SK-N-SH (cell line): ENCODE data around the gene MARCHF3. TPM values are rescaled to one million over a fixed set of nuclear protein-coding genes. Genes with fewer than 3 reads are reported as not detected.
A peak's percentile ranks its signal among the peaks of the same experiment; 100 is the strongest.

Source experiments
- CTCF ChIA-PET: fragments of 300-600, 350-600 bp; formaldehyde crosslinking; extraction: SDS; loops from one replicate; lab custom pipeline; 2021; lab: Yijun Ruan, JAX
- POLR2A ChIA-PET: fragments of 350-600 bp; sonication (Branson Sonifier 250); formaldehyde crosslinking; extraction: SDS; loops from one replicate; lab custom pipeline; 2020; ENCODE audit warnings: antibody characterized with exemption, inconsistent platforms; lab: Yijun Ruan, JAX
- DNase-seq: peaks from one replicate; pipeline ENCODE4 v3.0.0; 2012
- H2AFZ ChIP-seq: fragments of 200-600 bp; sonication (generic); 2 replicates; pipeline ENCODE4 v1.8.1; 2016; ENCODE audit warnings: antibody characterized with exemption, mild to moderate bottlenecking, low read depth
- H3F3A ChIP-seq: fragments of 200-600 bp; sonication (generic); replicated peaks from 2 replicates; pipeline ENCODE3; 2016; ENCODE audit warnings: antibody characterized with exemption, mild to moderate bottlenecking; ENCODE audit not compliant: insufficient read depth
- H3K27ac ChIP-seq, 2 experiments: fragments of 200-500 bp in 1 of 2; fragments of 200-600 bp in 1 of 2; sonication (Bioruptor generic) in 1 of 2; sonication (generic), shearing (Covaris generic) in 1 of 2; 2 replicates each; pipeline versions ENCODE4 v1.5.1 to v1.6.1; 2014 to 2016; ENCODE audit warnings: low read depth in 2 of 2, inconsistent platforms in 1 of 2, low read length in 1 of 2, mild to moderate bottlenecking in 1 of 2, mixed read lengths in 1 of 2
- H3K27me3 ChIP-seq: fragments of 200-600 bp; sonication (generic), shearing (Covaris generic); 2 replicates; pipeline ENCODE4 v1.6.1; 2016; ENCODE audit warnings: mixed run types; ENCODE audit not compliant: insufficient read depth
- H3K36me3 ChIP-seq, 2 experiments: fragments of 200-500 bp in 1 of 2; fragments of 200-600 bp in 1 of 2; sonication (Bioruptor generic) in 1 of 2; sonication (generic) in 1 of 2; replicated peaks in 1 of 2; 2 replicates each; pipeline versions ENCODE3 to v1.5.1; 2014 to 2016; ENCODE audit warnings: low read length in 1 of 2, mild to moderate bottlenecking in 1 of 2; ENCODE audit not compliant: insufficient read depth in 2 of 2, control insufficient read depth in 1 of 2
- H3K4me1 ChIP-seq, 2 experiments: fragments of 200-500 bp in 1 of 2; fragments of 200-600 bp in 1 of 2; sonication (Bioruptor generic) in 1 of 2; sonication (generic), shearing (Covaris generic) in 1 of 2; 2 replicates each; pipeline versions ENCODE4 v1.5.1 to v1.6.1; 2014 to 2016; ENCODE audit warnings: low read depth in 1 of 2, low read length in 1 of 2, mixed run types in 1 of 2; ENCODE audit not compliant: insufficient read depth in 2 of 2, control insufficient read depth in 1 of 2
- H3K4me2 ChIP-seq: fragments of 200-600 bp; sonication (generic), shearing (Covaris generic); 2 replicates; pipeline ENCODE4 v1.6.1; 2017; ENCODE audit warnings: mixed run types
- H3K4me3 ChIP-seq, 2 experiments: fragments of 200-500 bp in 1 of 2; fragments of 200-600 bp in 1 of 2; sonication (Bioruptor generic) in 1 of 2; sonication (generic), shearing (Covaris generic) in 1 of 2; 2 replicates each; pipeline versions ENCODE4 v1.5.1 to v1.8.1; 2014 to 2016; ENCODE audit warnings: low read depth in 2 of 2, inconsistent platforms in 1 of 2, low read length in 1 of 2, mild to moderate bottlenecking in 1 of 2, mixed read lengths in 1 of 2, moderate library complexity in 1 of 2
- H3K79me2 ChIP-seq: fragments of 200-600 bp; sonication (generic); 2 replicates; pipeline ENCODE4 v1.8.1; 2017; ENCODE audit warnings: mild to moderate bottlenecking; ENCODE audit not compliant: insufficient read depth
- H3K9ac ChIP-seq: fragments of 200-600 bp; sonication (generic); 2 replicates; pipeline ENCODE4 v1.6.1; 2017; ENCODE audit warnings: mixed run types
- H3K9me2 ChIP-seq: fragments of 200-600 bp; sonication (generic); 2 replicates; pipeline ENCODE4 v1.6.1; 2017; ENCODE audit warnings: mixed run types
- H3K9me3 ChIP-seq: fragments of 200-600 bp; sonication (generic); 2 replicates; pipeline ENCODE4 v1.6.1; 2017; ENCODE audit warnings: mixed run types, mild to moderate bottlenecking, moderate library complexity
- H4K20me1 ChIP-seq: fragments of 200-600 bp; sonication (generic); 2 replicates; pipeline ENCODE4 v1.6.1; 2017; ENCODE audit warnings: mild to moderate bottlenecking, mixed run types; ENCODE audit not compliant: insufficient read depth
- CHD2 ChIP-seq: fragments of 150-350 bp; IDR thresholded peaks from 2 replicates; pipeline ENCODE4 v1.6.1; 2018; ENCODE audit warnings: low read length; ENCODE audit not compliant: partially characterized antibody
- CTCF ChIP-seq: fragments of 200-600 bp; sonication (generic); IDR thresholded peaks from 2 replicates; pipeline ENCODE4 v1.6.1; 2017; ENCODE audit warnings: antibody characterized with exemption, mild to moderate bottlenecking, moderate library complexity
- ELF1 ChIP-seq: IDR thresholded peaks from 2 replicates; pipeline ENCODE4 v1.4.0; 2012
- EP300 ChIP-seq, 2 experiments: IDR thresholded peaks; 2 replicates each; pipeline versions ENCODE4 v1.4.0 to v1.6.1; 2012; ENCODE audit warnings: borderline replicate concordance in 1 of 2, low read depth in 1 of 2, low read length in 1 of 2
- EZH2phosphoT487 ChIP-seq: fragments of 200-600 bp; sonication (generic); IDR thresholded peaks from 2 replicates; pipeline ENCODE4 v1.6.1; 2017; ENCODE audit warnings: low read depth, mixed run types, mild to moderate bottlenecking, antibody characterized with exemption, moderate library complexity, borderline replicate concordance
- FOSL2 ChIP-seq: IDR thresholded peaks from 2 replicates; pipeline ENCODE4 v1.4.0; 2012; ENCODE audit warnings: low read depth, mild to moderate bottlenecking, moderate library complexity, borderline replicate concordance
- FOXJ3 ChIP-seq: sonication (generic); formaldehyde crosslinking; IDR thresholded peaks from 2 replicates; pipeline ENCODE4 v1.5.1; 2020; ENCODE audit warnings: mild to moderate bottlenecking, missing genetic modification reagents
- FOXM1 ChIP-seq: IDR thresholded peaks from 2 replicates; pipeline ENCODE4 v1.4.0; 2012; ENCODE audit warnings: low read depth, mild to moderate bottlenecking
- GABPA ChIP-seq: IDR thresholded peaks from 2 replicates; pipeline ENCODE4 v1.4.0; 2012; ENCODE audit warnings: low read depth, mild to moderate bottlenecking
- GATA2 ChIP-seq: sonication (generic); formaldehyde crosslinking; IDR thresholded peaks from 2 replicates; pipeline ENCODE4 v1.5.0; 2020; ENCODE audit warnings: mild to moderate bottlenecking, missing genetic modification reagents
- JUND ChIP-seq: IDR thresholded peaks from 2 replicates; pipeline ENCODE4 v1.4.0; 2012
- MAX ChIP-seq: IDR thresholded peaks from 2 replicates; pipeline ENCODE4 v1.4.0; 2012; ENCODE audit warnings: low read depth
- MEF2A ChIP-seq: IDR thresholded peaks from 2 replicates; pipeline ENCODE4 v1.4.0; 2012; ENCODE audit warnings: low read depth, borderline replicate concordance
- NFIC ChIP-seq: IDR thresholded peaks from 2 replicates; pipeline ENCODE4 v1.4.0; 2012; ENCODE audit warnings: borderline replicate concordance
- POLR2AphosphoS5 ChIP-seq: IDR thresholded peaks from 2 replicates; pipeline ENCODE4 v1.6.1; 2012; ENCODE audit warnings: low read depth, low read length
- RAD21 ChIP-seq: IDR thresholded peaks from 2 replicates; pipeline ENCODE4 v1.6.1; 2012; ENCODE audit warnings: mild to moderate bottlenecking, low read length
- RCOR1 ChIP-seq: fragments of 150-350 bp; IDR thresholded peaks from 2 replicates; pipeline ENCODE4 v1.6.1; 2017; ENCODE audit warnings: antibody characterized with exemption, low read length
- REST ChIP-seq: IDR thresholded peaks from 2 replicates; pipeline ENCODE4 v1.6.1; 2012; ENCODE audit warnings: mild to moderate bottlenecking, low read depth, low read length, moderate library complexity
- RFX5 ChIP-seq: IDR thresholded peaks from 2 replicates; pipeline ENCODE4 v1.6.1; 2012; ENCODE audit warnings: mild to moderate bottlenecking, improper control_type of control experiment, low read length
- SIN3A ChIP-seq: IDR thresholded peaks from 2 replicates; pipeline ENCODE4 v1.6.1; 2012; ENCODE audit warnings: low read depth, mild to moderate bottlenecking, low read length, moderate library complexity, borderline replicate concordance
- SMC3 ChIP-seq: IDR thresholded peaks from 2 replicates; pipeline ENCODE4 v1.6.1; 2012; ENCODE audit warnings: low read depth, low read length, improper control_type of control experiment
- TAF1 ChIP-seq: IDR thresholded peaks from 2 replicates; pipeline ENCODE4 v1.6.1; 2012; ENCODE audit warnings: low read depth, mild to moderate bottlenecking, low read length, moderate library complexity, borderline replicate concordance
- TCF12 ChIP-seq: IDR thresholded peaks from 2 replicates; pipeline ENCODE4 v1.4.0; 2012
- TEAD4 ChIP-seq: IDR thresholded peaks from 2 replicates; pipeline ENCODE4 v1.4.0; 2012; ENCODE audit warnings: mild to moderate bottlenecking, borderline replicate concordance; ENCODE audit not compliant: insufficient read depth
- USF1 ChIP-seq: IDR thresholded peaks from 2 replicates; pipeline ENCODE4 v1.4.0; 2012; ENCODE audit warnings: low read depth, borderline replicate concordance
- USF2 ChIP-seq: fragments of 150-350 bp; IDR thresholded peaks from 2 replicates; pipeline ENCODE4 v1.6.1; 2017; ENCODE audit warnings: antibody characterized with exemption, low read length, low read depth, borderline replicate concordance
- YY1 ChIP-seq: IDR thresholded peaks from 2 replicates; pipeline ENCODE4 v1.4.0; 2012; ENCODE audit warnings: low read depth, mild to moderate bottlenecking
- WGBS: methylation state at CpG from one replicate; pipeline ENCODE4 v1.1.6; 2017; ENCODE audit warnings: low lambda C conversion rate; 5-methylcytosine and 5-hydroxymethylcytosine counted together
- polyA plus RNA-seq, 3 experiments: library from polyadenylated mRNA; depleted of rRNA; stranded (reverse); fragments of >200 nt; gene quantifications; 2 replicates each; pipeline ENCODE4 v1.2.3, GENCODE V29; 2012

MARCHF3 gene
- polyA plus RNA-seq, 1 of the 3 experiments (the other 2 are of a cell fraction), result 21.5 TPM

- DNase-seq, result no peak
- Histone ChIP-seq H3K4me3 (no peak overlapping the region), H3K9ac (no peak overlapping the region), H3K27ac (peak overlapping the region; percentile 41 to 67; a peak in 3 of 4 replicates), H3K4me2 (peak overlapping the region; percentile 56), H4K20me1 (no peaks in the 10 kb centered on the region), H3K9me3 (no peaks in the 10 kb centered on the region), H3K27me3 (no peaks in the 10 kb centered on the region), H3K9me2 (no peaks in the 10 kb centered on the region), H3K4me1 (peaks cover 11 to 19% of the 10 kb centered on the region in 2 experiments; a peak in 3 of 4 replicates), H3F3A (peaks cover 11% of the 10 kb centered on the region), H3K36me3 (no peaks in the 10 kb centered on the region), H3K79me2 (no peaks in the 10 kb centered on the region; the same call in 1 of the 2 replicates), H2AFZ (no peak overlapping the region)
- 22% methylated on average over 2 of the region's 2 CpGs for WGBS
- POLR2A ChIA-PET, result no interaction called here
- CTCF ChIA-PET, result no interaction called here
- TF ChIP-seq JUND (peak; percentile 91), USF2 (no peak), TEAD4 (peak; percentile 91), TCF12 (peak; percentile 93), REST (peak; percentile 64; the same call in 1 of the 2 replicates), FOSL2 (peak; percentile 83; the same call in 1 of the 2 replicates), RFX5 (no peak), RCOR1 (no peak), SMC3 (no peak), YY1 (no peak), MEF2A (peak; percentile 92), NFIC (peak; percentile 98), POLR2AphosphoS5 (peak; percentile 70; the same call in 1 of the 2 replicates), MAX (peak; percentile 66), FOXJ3 (CRISPR knock-in tag) (no peak), FOXM1 (peak; percentile 81; the same call in 1 of the 2 replicates), ELF1 (peak; percentile 55; the same call in 1 of the 2 replicates), SIN3A (peak; percentile 63; the same call in 1 of the 2 replicates), GABPA (no peak), USF1 (no peak), CTCF (no peak), RAD21 (no peak), EZH2phosphoT487 (no peak), TAF1 (no peak), CHD2 (no peak), GATA2 (CRISPR knock-in tag) (no peak), EP300 (IDR thresholded peaks at IDR 0.05; ENCODE audit: borderline replicate concordance in 1 of 2, low read depth in 1 of 2, low read length in 1 of 2) (peak; percentile 26 to 95; a peak in 2 of 4 replicates)
These were observed 59.8 kb downstream of the MARCHF3 start for GRCh38 chr5:126970517-126971017.
